Heart left ventricle (tissue), 13 donors: ENCODE results near the gene GRM1.

Experiments
- POLR2A ChIP-seq, 2 donors: fragments of 450-650 bp; IDR thresholded peaks; one replicate each; pipeline ENCODE4 v1.6.1; 2017; ENCODE audit warnings: antibody characterized with exemption in 2 of 2, mild to moderate bottlenecking in 2 of 2, moderate library complexity in 2 of 2
- TF ChIP-seq, protein P1 (sequence below), 12 donors: fragments of 200-600 bp; sonication (generic) in 4 of 12; IDR thresholded peaks; one replicate each; pipeline versions ENCODE4 v1.5.0 to v1.8.0; 2018 to 2022; ENCODE audit warnings: antibody characterized with exemption in 12 of 12, mild to moderate bottlenecking in 5 of 12
- donor health status: ischemic (EF 13 %, LVEDD 7.1; RV severe dilation, severe dysfunction).
- donor health status: DM: no; HTN: yes; CAD: no.
- donor health status: DM: no; HTN: no; CAD: no.
- donor health status: ischemic (EF 25% LVEDD 6.9; RV normal size, moderate dysfunction).
- donor health status: ischemic (EF 25% LVEDD 5.7; RV mildly dilated, moderate dysfunction).
- donor health status: ischemic (EF 35%, LVEDD 5.7; RV mildly dilated, moderate dysfunction).
- donor health status: nonischemic (EF 11% LVEDD 7.7; RV severe dilation, severe dysfunction).
- donor health status: DM: yes; HTN: yes; CAD: no.
- donor health status: PGD.
- donor health status: ischemic (EF 29% LVEDD 5.4; RV normal size, mild dysfunction).
- donor health status: nonischemic (EF 23%, LVEDD 6.1; RV moderate dilation, normal function).

DNA sequence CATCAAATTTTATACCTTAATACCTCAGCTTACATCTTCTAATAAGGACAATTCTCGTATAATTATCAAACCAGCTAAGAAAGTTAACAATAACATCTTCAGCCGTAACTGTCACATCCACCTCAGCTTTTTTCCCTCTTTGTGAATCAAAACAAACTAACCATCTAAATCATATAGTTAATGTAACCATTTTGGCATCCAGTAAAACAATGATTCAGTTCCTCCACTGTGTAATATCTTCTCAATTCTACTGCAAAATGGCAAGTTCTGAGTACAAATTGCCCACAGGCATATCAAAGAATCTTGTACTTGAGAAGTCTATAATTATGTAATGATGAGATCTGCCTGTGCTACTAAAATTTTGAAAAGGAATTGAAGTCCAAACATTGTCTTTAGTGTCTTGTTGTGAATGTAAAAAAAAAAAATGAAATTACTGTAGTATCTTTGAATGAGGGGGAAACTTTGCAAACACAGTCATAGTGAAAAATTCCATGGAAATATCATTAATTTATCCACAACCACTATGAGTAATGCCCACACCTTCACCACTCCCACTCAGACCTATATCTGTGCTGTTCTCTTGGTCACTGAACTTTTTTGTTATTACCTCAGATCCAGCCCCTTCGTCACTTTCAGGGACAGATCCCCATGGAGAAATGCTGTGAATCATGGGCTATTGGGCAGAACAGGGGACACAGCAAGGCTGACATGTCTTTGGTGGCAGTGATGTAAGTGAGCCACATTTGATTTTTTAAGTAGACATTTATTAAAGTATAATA, 336.1 kb downstream of the GRM1 start:
- TF ChIP-seq, protein P1, sequence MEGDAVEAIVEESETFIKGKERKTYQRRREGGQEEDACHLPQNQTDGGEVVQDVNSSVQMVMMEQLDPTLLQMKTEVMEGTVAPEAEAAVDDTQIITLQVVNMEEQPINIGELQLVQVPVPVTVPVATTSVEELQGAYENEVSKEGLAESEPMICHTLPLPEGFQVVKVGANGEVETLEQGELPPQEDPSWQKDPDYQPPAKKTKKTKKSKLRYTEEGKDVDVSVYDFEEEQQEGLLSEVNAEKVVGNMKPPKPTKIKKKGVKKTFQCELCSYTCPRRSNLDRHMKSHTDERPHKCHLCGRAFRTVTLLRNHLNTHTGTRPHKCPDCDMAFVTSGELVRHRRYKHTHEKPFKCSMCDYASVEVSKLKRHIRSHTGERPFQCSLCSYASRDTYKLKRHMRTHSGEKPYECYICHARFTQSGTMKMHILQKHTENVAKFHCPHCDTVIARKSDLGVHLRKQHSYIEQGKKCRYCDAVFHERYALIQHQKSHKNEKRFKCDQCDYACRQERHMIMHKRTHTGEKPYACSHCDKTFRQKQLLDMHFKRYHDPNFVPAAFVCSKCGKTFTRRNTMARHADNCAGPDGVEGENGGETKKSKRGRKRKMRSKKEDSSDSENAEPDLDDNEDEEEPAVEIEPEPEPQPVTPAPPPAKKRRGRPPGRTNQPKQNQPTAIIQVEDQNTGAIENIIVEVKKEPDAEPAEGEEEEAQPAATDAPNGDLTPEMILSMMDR (IDR thresholded peaks at IDR 0.05), result no peak
- no peak for TF ChIP-seq POLR2A (IDR thresholded peaks at IDR 0.05)
